ENCODE data around the gene ALDH3B1.
"Not testable (repeated sequence)": the region's sequence is repeated elsewhere in the genome, so short reads cannot be mapped to it uniquely, and the experiment has no call there.

Gene ALDH3B1

DNA sequence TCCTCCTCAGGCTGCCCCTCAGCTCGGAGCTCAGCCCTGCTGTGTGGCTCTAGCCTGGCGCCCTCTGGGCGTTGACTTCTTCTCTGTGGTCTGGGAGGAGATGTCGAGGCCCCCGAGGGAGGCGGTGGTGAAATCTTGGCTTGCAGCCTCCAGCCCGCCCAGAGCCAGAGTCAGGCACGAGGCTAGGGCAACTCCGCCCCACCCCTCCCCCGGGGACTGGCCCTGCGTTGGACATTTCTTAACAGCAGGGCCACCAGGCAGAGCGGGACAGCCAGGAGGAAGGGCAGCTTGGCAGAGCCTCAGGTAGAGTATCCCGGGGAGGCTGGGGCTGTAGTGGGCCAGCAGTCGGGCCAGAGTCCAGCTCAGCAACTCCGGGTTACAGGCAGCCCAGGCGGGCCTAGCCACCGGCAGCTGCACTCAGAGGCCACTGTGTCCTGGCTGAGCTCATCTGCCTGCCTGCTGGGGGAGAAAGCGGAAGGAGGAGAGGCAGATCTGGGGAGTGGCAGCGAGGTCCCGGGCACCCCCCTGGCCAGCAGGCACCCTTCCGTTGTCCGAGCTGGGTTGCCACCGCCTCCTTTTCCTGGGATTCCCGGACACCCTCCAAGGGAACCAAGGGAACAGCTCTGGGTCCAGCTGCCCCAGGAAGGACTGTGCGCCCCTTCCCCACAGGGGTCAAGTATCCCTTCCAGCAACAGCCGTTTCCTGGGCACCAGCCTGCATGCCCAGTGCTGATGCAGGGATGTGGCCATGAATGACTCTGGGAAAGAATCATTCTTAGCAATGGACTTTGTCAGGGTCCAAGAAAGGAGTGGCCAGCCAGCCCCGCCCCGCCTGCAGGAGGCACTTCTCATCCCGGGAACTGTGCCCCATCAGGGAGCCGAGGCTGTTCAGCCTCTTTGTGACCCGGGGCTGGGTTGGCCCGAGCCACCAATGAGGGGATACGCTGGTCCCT lies at the start of gene ALDH3B1:
ALDH3B1 (plus strand) TSS at position 238 of the 952 bp plus-strand sequence. CDS start 4,971 bp downstream, outside the sequence.
- TF ChIP-seq, protein P1, sequence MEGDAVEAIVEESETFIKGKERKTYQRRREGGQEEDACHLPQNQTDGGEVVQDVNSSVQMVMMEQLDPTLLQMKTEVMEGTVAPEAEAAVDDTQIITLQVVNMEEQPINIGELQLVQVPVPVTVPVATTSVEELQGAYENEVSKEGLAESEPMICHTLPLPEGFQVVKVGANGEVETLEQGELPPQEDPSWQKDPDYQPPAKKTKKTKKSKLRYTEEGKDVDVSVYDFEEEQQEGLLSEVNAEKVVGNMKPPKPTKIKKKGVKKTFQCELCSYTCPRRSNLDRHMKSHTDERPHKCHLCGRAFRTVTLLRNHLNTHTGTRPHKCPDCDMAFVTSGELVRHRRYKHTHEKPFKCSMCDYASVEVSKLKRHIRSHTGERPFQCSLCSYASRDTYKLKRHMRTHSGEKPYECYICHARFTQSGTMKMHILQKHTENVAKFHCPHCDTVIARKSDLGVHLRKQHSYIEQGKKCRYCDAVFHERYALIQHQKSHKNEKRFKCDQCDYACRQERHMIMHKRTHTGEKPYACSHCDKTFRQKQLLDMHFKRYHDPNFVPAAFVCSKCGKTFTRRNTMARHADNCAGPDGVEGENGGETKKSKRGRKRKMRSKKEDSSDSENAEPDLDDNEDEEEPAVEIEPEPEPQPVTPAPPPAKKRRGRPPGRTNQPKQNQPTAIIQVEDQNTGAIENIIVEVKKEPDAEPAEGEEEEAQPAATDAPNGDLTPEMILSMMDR (IDR thresholded peaks at IDR 0.05; ENCODE audit: control insufficient read depth, extremely low read depth, insufficient read depth), result no peak
- H3K4me3 ChIP-seq (ENCODE audit: low read depth, low read length), result no peak within 1 kb of the TSS
- no peak for DNase-seq (ENCODE audit: low read depth)

DNA sequence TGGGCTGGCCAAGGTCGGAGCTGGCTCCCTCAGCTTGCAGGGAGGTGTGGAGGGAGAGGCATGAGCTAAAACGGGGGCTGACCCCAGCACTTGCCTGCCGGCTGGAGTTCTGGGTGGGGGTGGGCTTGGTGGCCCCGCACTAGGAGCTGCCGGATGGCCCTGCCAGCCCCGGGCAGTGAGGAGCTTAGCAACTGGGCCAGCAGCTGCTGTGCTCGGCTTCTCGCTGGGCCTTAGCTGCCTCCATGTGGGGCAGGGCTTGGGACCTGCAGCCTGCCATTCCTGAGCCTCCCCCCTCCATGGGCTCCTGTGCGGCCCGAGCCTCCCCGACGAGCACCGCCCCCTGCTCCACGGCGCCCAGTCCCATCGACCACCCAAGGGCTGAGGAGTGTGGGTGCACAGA lies 46.9 kb upstream of the ALDH3B1 start:
- H3K4me3 ChIP-seq (ENCODE audit: low read depth, low read length); DNase-seq (ENCODE audit: low read depth): not testable (repeated sequence)

GRCh38 chr11:67963879-67964278 lies 46.2 kb upstream of the ALDH3B1 start:
- DNase-seq (ENCODE audit: low read depth); H3K4me3 ChIP-seq (ENCODE audit: low read depth, low read length): not testable (repeated sequence)

DNA sequence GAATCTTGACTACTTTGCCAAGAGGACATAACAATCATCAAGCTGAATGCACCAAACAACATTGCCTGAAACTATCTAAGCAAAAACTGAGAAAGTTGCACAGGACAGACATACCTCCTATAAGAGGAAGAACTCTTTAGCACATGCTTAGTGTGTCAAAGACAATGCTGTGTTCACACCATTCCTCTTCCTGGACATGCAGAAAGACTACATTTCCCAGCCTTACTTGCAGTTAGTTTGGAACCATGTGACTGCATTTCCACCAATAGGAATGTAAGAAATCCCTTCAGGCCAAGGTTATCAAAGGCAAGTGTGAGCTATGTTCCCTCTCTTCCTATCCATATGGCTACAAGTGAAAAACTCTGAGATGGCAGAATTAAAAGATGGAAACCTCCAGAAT lies 45.4 kb upstream of the ALDH3B1 start:
- H3K4me3 ChIP-seq (ENCODE audit: low read depth, low read length); DNase-seq (ENCODE audit: low read depth): not testable (repeated sequence)

- not testable (repeated sequence) for DNase-seq (ENCODE audit: low read depth); H3K4me3 ChIP-seq (ENCODE audit: low read depth, low read length)
Observed at GRCh38 chr11:67965830-67966348, 44.2 kb upstream of the ALDH3B1 start.

DNA sequence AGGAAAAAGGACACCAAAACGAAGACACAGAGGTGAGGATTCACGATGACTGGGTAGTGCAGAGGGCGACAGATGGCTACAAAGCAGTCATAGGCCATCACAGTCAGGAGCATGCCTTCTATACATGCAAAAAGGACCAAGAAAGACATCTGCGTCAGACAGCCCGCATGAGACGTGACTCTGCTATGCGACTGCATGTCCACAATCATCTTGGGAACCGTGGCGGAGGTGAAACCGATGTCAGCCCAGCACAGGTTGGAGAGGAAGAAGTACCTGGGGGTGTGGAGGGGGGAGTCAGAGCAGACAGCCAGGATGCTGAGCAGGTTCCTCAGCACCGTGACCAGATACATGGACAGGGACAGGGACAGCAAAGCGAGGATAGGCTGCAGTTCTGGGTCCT lies 35.4 kb upstream of the ALDH3B1 start:
- not testable (repeated sequence) for H3K4me3 ChIP-seq (ENCODE audit: low read depth, low read length); DNase-seq (ENCODE audit: low read depth)

GRCh38 chr11:67978766-67979418 lies 31.2 kb upstream of the ALDH3B1 start:
- peak; percentile 79 for DNase-seq (ENCODE audit: low read depth)
- H3K4me3 ChIP-seq (ENCODE audit: low read depth, low read length), result peak overlapping the region; percentile 17; the same call in 1 of the 2 replicates

- not testable (repeated sequence) for DNase-seq (ENCODE audit: low read depth); H3K4me3 ChIP-seq (ENCODE audit: low read depth, low read length)
Observed at GRCh38 chr11:67981226-67981625, 28.9 kb upstream of the ALDH3B1 start.

- DNase-seq (ENCODE audit: low read depth); H3K4me3 ChIP-seq (ENCODE audit: low read depth, low read length): not testable (repeated sequence)
Observed at GRCh38 chr11:67982255-67982857, 27.8 kb upstream of the ALDH3B1 start.

DNA sequence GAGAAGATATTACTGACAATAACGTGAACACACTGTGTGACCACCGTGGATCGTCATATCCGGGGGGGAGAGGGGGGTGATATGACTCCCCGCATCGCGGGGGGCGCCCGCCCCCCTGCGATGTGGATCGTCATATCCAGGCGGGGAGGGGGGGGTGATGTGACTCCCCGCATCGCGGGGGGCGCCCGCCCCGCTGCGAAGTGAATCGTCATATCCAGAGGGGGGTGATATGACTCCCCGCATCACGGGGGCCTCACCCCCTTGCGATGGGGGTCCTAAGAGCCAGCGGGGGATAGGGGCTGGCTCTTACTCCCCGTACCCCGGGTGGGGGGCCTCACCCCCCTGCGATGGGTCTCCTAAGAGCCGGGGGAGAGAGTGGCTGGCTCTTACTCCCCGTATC lies 26.2 kb upstream of the ALDH3B1 start:
- TF ChIP-seq, protein P1 (IDR thresholded peaks at IDR 0.05; ENCODE audit: control insufficient read depth, extremely low read depth, insufficient read depth), result no peak
- H3K4me3 ChIP-seq (ENCODE audit: low read depth, low read length), result no peak overlapping the region
- no peak for DNase-seq (ENCODE audit: low read depth)

DNA sequence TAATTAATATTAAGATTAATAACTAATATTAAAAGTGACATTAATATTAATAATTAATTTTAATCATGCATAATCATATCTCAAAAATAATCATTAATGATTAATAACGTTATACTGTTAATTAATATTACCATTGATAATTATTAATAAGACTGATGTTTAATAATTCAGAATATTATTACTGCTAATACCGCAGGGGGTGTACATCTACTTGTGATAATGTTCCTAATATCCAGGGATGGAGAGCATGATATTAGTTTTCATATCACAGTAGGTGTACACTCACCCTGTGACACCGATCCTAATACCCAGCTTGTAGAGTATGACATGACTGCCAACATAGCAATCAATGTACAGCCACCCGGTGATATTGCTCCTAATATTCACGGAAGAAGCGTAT lies 24.8 kb upstream of the ALDH3B1 start:
- not testable (repeated sequence) for DNase-seq (ENCODE audit: low read depth); H3K4me3 ChIP-seq (ENCODE audit: low read depth, low read length)

- not testable (repeated sequence) for H3K4me3 ChIP-seq (ENCODE audit: low read depth, low read length)
Observed at GRCh38 chr11:67990546-67991346, 19.4 kb upstream of the ALDH3B1 start.

DNA sequence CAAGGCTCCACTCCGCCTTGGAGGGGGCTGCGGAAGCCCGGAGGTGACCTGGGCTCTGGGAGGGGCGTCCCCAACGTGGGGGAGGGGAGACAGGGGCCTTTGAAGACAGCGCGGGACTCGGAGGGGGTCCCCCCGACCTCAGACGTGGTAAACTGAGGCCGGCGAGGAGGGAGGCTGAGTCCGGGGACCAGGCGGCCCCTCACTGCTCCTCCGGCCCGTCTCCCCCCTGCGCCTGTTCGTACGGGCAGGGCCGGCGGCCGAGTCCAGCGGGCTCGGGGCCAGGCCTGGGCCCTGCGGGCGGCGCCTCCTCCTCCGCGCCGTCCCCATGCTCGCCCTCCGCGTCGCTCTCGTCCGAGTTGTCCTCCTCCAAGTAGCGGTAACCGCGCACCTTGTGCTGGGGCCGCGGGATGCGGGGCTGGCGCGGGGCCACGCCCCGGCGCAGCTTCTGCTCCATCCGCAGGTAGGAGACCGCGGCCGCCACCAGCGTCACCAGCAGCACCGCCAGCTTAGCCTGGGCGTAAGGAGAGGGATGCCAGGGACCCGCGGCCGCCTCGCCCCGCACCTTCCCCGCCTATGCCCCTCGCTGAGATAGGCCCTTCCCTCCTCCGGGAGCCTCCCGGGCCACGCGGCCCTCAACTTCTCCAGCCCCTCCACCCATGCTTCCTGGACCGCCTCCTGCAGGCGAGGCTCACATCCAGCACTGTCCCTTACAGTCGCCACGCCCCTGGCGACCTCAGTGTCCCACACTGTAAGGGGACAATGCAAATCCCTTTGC lies 18.6 kb upstream of the ALDH3B1 start:
- not testable (repeated sequence) for H3K4me3 ChIP-seq (ENCODE audit: low read depth, low read length); DNase-seq (ENCODE audit: low read depth)

More at GRCh38 chr11:67990546-67991346, 19.4 kb upstream of the ALDH3B1 start:
- not testable (repeated sequence) for DNase-seq (ENCODE audit: low read depth)
